ENCODE measurements around the gene ATP8B2.

Gene ATP8B2

GRCh38 chr1:154400381-154400801 is 75.1 kb downstream of the ATP8B2 start:
- no peak for DNase-seq

Data from right hindlimb (tissue), 1 donor.